A549 (cell line): ENCODE results near the gene FAM24B. TPM values are rescaled to one million over a fixed set of nuclear protein-coding genes. Genes with fewer than 3 reads are reported as not detected.

Experiments
- ATAC-seq, 2 experiments: fragments of 200-7000 bp in 1 of 2; fragments of >200 bp in 1 of 2; cut with Nextera tagmentation in 1 of 2; cut with Tn5 transposase in 1 of 2; 3 replicates each; pipeline versions ENCODE4 v1.8.0 to v1.9.1; 2018 to 2020; ENCODE audit warnings: mild to moderate bottlenecking in 1 of 2, moderate library complexity in 1 of 2
- CTCF ChIA-PET: fragments of 300-600 bp; sonication (Branson Sonifier 250); formaldehyde crosslinking; extraction: SDS; loops from one replicate; lab custom pipeline; 2021; ENCODE audit warnings: antibody characterized with exemption, inconsistent platforms; lab: Yijun Ruan, JAX
- POLR2A ChIA-PET: fragments of 350-600 bp; formaldehyde crosslinking; extraction: SDS; loops from one replicate; lab custom pipeline; 2021; ENCODE audit warnings: antibody characterized with exemption, inconsistent platforms; lab: Yijun Ruan, JAX
- DNase-seq, 2 experiments: peaks; one replicate each; pipeline versions ENCODE4 v3.0.0 to v3.0.0-alpha.2; 2011 to 2016; ENCODE audit warnings: low read depth in 1 of 2, low spot score in 1 of 2
- FAIRE-seq: peaks from 2 replicates; lab custom pipeline; 2011; peaks lifted over from hg19 to GRCh38; lab: Jason Lieb, UNC
- H3K27ac ChIP-seq, 2 experiments: fragments of >200 bp; sonication (Bioruptor Twin); formaldehyde crosslinking; 3 replicates each; pipeline ENCODE4 v1.5.1; 2016 to 2017
- H3K4me1 ChIP-seq: fragments of >200 bp; sonication (Bioruptor Twin); formaldehyde crosslinking; 3 replicates; pipeline ENCODE4 v1.6.1; 2016
- H3K4me2 ChIP-seq: fragments of >200 bp; sonication (Bioruptor Twin); formaldehyde crosslinking; 3 replicates; pipeline ENCODE4 v1.6.1; 2016
- H3K4me3 ChIP-seq: fragments of >200 bp; sonication (Bioruptor Twin); formaldehyde crosslinking; 3 replicates; pipeline ENCODE4 v1.5.1; 2016
- H3K9me3 ChIP-seq: fragments of >200 bp; sonication (Bioruptor Twin); formaldehyde crosslinking; 3 replicates; pipeline ENCODE4 v1.6.1; 2016
- CBX2 ChIP-seq: fragments of 200-600 bp; sonication (generic); IDR thresholded peaks from 2 replicates; pipeline ENCODE4 v1.6.1; 2016; ENCODE audit warnings: low read depth, mild to moderate bottlenecking, borderline replicate concordance
- CEBPB ChIP-seq, 2 experiments: fragments of >200 bp in 1 of 2; sonication (Bioruptor Twin) in 1 of 2; formaldehyde crosslinking in 1 of 2; IDR thresholded peaks; 2 replicates each; pipeline ENCODE4 v1.6.1; 2012 to 2016
- CHD4 ChIP-seq: fragments of 200-600 bp; sonication (generic); IDR thresholded peaks from 2 replicates; pipeline ENCODE4 v1.6.1; 2016; ENCODE audit warnings: antibody characterized with exemption, mild to moderate bottlenecking, borderline replicate concordance
- EP300 ChIP-seq, 2 experiments: fragments of >200 bp; sonication (Bioruptor Twin); formaldehyde crosslinking; IDR thresholded peaks; 2 replicates in 1 of 2; 3 replicates in 1 of 2; pipeline ENCODE4 v1.6.1; 2016 to 2017
- ESRRA ChIP-seq: fragments of 150-350 bp; IDR thresholded peaks from 2 replicates; pipeline ENCODE4 v1.6.1; 2014; ENCODE audit warnings: mild to moderate bottlenecking, low read length, borderline replicate concordance
- FOSL2 ChIP-seq, 2 experiments: fragments of 450-650 bp in 1 of 2; fragments of >200 bp in 1 of 2; sonication (Bioruptor Twin) in 1 of 2; formaldehyde crosslinking; IDR thresholded peaks; 2 replicates each; pipeline versions ENCODE4 v1.5.0 to v1.6.1; 2016 to 2020; ENCODE audit warnings: mild to moderate bottlenecking in 1 of 2, moderate library complexity in 1 of 2
- HDAC2 ChIP-seq: fragments of 200-600 bp; sonication (generic); IDR thresholded peaks from 2 replicates; pipeline ENCODE4 v1.6.1; 2016
- HOXB5 ChIP-seq: fragments of 250-450 bp; sonication (Bioruptor Pico); IDR thresholded peaks from 2 replicates; pipeline ENCODE4 v1.5.0; 2020; ENCODE audit warnings: mild to moderate bottlenecking, moderate library complexity
- JUNB ChIP-seq: fragments of >200 bp; sonication (Bioruptor Twin); formaldehyde crosslinking; IDR thresholded peaks from 2 replicates; pipeline ENCODE4 v1.6.1; 2016
- KDM1A ChIP-seq: fragments of 200-600 bp; sonication (generic); IDR thresholded peaks from 2 replicates; pipeline ENCODE4 v1.6.1; 2016; ENCODE audit warnings: low read depth, mild to moderate bottlenecking
- KDM5A ChIP-seq: fragments of 200-600 bp; sonication (generic); IDR thresholded peaks from 2 replicates; pipeline ENCODE4 v1.6.1; 2016; ENCODE audit warnings: antibody characterized with exemption, mild to moderate bottlenecking
- MAX ChIP-seq: IDR thresholded peaks from 2 replicates; pipeline ENCODE4 v1.6.1; 2012
- RFX5 ChIP-seq: fragments of 450-650 bp; IDR thresholded peaks from 2 replicates; pipeline ENCODE4 v1.7.1; 2014; ENCODE audit warnings: antibody characterized with exemption, mild to moderate bottlenecking, moderate library complexity
- SMC3 ChIP-seq: fragments of >200 bp; sonication (Bioruptor Twin); formaldehyde crosslinking; IDR thresholded peaks from 3 replicates; pipeline ENCODE4 v1.6.1; 2018; ENCODE audit warnings: inconsistent platforms
- ZC3H11A ChIP-seq: fragments of 450-650 bp; IDR thresholded peaks from 2 replicates; pipeline ENCODE4 v1.6.1; 2014; ENCODE audit warnings: antibody characterized with exemption, mild to moderate bottlenecking
- WGBS: methylation state at CpG from one replicate; pipeline ENCODE4 v1.1.6; 2017; ENCODE audit errors: missing lambda C conversion rate; 5-methylcytosine and 5-hydroxymethylcytosine counted together
- polyA plus RNA-seq, 4 experiments: library from polyadenylated mRNA; depleted of rRNA in 3 of 4; stranded (reverse); fragments of >200 nt; fragmentation: RNase III in 1 of 4; extraction: RNeasy Plus Mini Kit Qiagen cat#74134 plus additional on column Dnase treatment in 1 of 4; gene quantifications; 2 replicates in 3 of 4; 3 replicates in 1 of 4; pipeline ENCODE4 v1.2.3, GENCODE V29; 2011 to 2017

Gene FAM24B
- polyA plus RNA-seq, 2 of the 4 experiments (the other 2 are of a cell fraction): 15.6 to 27.6 TPM

DNA sequence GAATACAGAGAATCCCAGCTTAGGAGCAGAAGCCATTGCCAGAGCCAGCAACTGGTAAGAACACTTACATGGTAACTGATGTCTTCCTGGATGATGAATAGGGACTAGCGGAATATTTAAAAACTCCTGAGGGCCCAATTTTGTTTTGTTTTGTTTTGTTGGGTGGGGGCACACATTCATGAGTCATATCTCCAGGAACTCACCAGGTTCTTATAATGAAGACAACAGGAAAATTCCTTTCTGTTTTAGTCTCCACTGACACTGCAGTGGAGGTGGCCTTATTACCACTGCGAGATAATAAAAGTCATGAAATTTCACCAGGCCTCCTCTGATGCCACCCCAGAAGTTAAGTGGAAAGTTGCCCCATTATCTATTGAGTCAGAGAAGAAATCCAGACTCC lies 27.1 kb downstream of the FAM24B start:
- no peak for DNase-seq
- POLR2A ChIA-PET: no interaction called here
- Histone ChIP-seq H3K4me2 (peak overlapping the region; percentile 57), H3K4me1 (peaks cover 79% of the 10 kb centered on the region), H3K9me3 (no peaks in the 10 kb centered on the region), H3K27ac (peak overlapping the region; percentile 15 to 68; a peak in 3 of 6 replicates), H3K4me3 (no peak overlapping the region)
- TF ChIP-seq KDM1A (no peak), CHD4 (no peak), ZC3H11A (no peak)
- TF ChIP-seq, all 56 proteins: peak for 0
- WGBS: 68% methylated on average over 2 of the region's 2 CpGs
- no peak for ATAC-seq
- FAIRE-seq: no peak
- CTCF ChIA-PET: no interaction called here

DNA sequence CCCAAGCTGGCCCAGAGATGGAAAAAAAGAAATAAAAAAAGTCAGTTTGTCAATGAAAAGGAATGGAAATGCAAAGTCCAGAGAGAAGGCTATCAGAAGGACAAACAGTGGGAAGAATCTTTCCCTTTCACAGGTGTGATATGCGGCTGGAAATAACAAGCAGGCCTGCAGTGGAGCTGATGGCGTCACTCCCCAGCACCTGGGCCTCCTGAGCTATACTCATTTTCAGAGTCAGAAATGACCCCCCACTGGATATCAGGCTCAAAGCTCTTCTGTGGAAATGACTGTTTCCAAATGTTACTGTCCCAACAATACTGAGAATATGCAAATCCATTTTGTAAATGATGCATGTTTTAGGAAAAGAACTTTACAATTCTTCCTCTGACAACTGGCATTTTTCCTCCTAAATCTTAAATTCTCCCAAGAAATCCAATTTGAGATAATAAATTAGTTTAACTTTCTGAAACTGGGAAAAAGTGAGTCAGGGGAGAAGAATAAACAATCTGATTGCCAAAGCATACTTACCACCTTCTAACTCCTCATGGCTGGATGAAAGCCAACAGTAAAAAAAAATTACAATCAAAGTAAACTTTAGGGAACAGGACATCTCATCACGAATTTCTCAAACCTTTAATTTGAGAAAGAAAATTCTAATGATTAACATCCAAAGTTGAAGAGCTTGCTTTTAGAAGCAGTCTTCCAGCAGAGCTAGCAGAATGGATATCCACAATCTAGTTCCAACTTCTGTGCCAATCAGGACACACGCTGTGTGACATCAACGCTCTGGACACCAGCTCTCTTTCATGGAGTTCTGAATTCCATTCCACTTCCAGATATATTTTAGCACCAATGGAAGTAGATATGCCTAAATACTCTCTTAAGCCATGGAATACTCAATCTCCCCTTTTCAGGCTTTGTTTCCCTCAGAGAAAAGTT lies 28.4 kb downstream of the FAM24B start:
- peaks cover 66% of the 10 kb centered on the region for H3K4me1 ChIP-seq
- DNase-seq (no peak), ATAC-seq (no peak), FAIRE-seq (no peak)
- peak overlapping the region; percentile 57 for H3K4me2 ChIP-seq
- WGBS: 61% methylated on average over 5 of the region's 5 CpGs
- peak overlapping the region; percentile 49 to 57; a peak in 5 of 6 replicates for H3K27ac ChIP-seq
- TF ChIP-seq KDM5A (no peak), SMC3 (no peak), HDAC2 (no peak)
- H3K9me3 ChIP-seq: no peaks in the 10 kb centered on the region
- H3K4me3 ChIP-seq: no peak overlapping the region
- POLR2A ChIA-PET: no interaction called here
- CTCF ChIA-PET: interaction anchor here (1.7 kb wide), 1 partner anchor 17 kb away, joined by 4 read pairs; no protein-coding TSS in a partner anchor

GRCh38 chr10:122849900-122850605 lies 29.3 kb downstream of the FAM24B start:
- FAIRE-seq: no peak
- POLR2A ChIA-PET: no interaction called here
- H3K9me3 ChIP-seq: no peaks in the 10 kb centered on the region
- CTCF ChIA-PET: interaction anchor here (1.7 kb wide), 1 partner anchor 16 kb away, joined by 4 read pairs; no protein-coding TSS in a partner anchor
- peak; percentile 10 to 47; a peak in 3 of 6 replicates for ATAC-seq
- H3K4me1 ChIP-seq: peaks cover 56% of the 10 kb centered on the region
- DNase-seq: peak; percentile 24 to 37
- no peak for TF ChIP-seq FOSL2 (IDR thresholded peaks at IDR 0.05)
- TF ChIP-seq FOSL2 (CRISPR knock-in tag; IDR thresholded peaks at IDR 0.05): peak; percentile 69
- no peak for TF ChIP-seq ESRRA
- TF ChIP-seq MAX: peak; percentile 43; the same call in 1 of the 2 replicates
- no peak overlapping the region for H3K4me3 ChIP-seq
- H3K27ac ChIP-seq: peak overlapping the region; percentile 49 to 57; a peak in 5 of 6 replicates
- WGBS: 35% methylated on average over 12 of the region's 12 CpGs
- peak overlapping the region; percentile 57 for H3K4me2 ChIP-seq

- ChIA-PET CTCF (no interaction called here), POLR2A (no interaction called here)
- peaks cover 47% of the 10 kb centered on the region for H3K4me1 ChIP-seq
- H3K27ac ChIP-seq: no peak overlapping the region
- no peak for DNase-seq
- H3K9me3 ChIP-seq: no peaks in the 10 kb centered on the region
- FAIRE-seq: no peak
- no peak for ATAC-seq
- no peak overlapping the region for H3K4me3 ChIP-seq
- TF ChIP-seq KDM1A (no peak), CEBPB (IDR thresholded peaks at IDR 0.05) (peak; percentile 24 to 45; a peak in 2 of 4 replicates), ESRRA (no peak)
- no peak overlapping the region for H3K4me2 ChIP-seq
- WGBS: 95% methylated on average over 2 of the region's 2 CpGs
These were observed 30.3 kb downstream of the FAM24B start for GRCh38 chr10:122849090-122849489.

- Histone ChIP-seq H3K27ac (no peak overlapping the region), H3K4me1 (peaks cover 36% of the 10 kb centered on the region), H3K4me2 (no peak overlapping the region), H3K9me3 (peaks cover 5% of the 10 kb centered on the region), H3K4me3 (no peak overlapping the region)
- FAIRE-seq: no peak
- ChIA-PET CTCF (no interaction called here), POLR2A (no interaction called here)
- no peak for DNase-seq
- 94% methylated on average over 12 of the region's 12 CpGs for WGBS
- no peak for ATAC-seq
- TF ChIP-seq KDM1A (no peak), RFX5 (no peak), JUNB (no peak), EP300 (IDR thresholded peaks at IDR 0.05) (no peak), CBX2 (no peak), HOXB5 (no peak)
These were observed 31.4 kb downstream of the FAM24B start for GRCh38 chr10:122847782-122848604.
